SK-N-SH treated with all-trans-retinoic acid at 6 μM for 48 hours (cell line): Measurements from ENCODE around the gene SLC41A3.

ENCODE experiments used
- ATAC-seq: fragments of 200-7000 bp; cut with Tn5 transposase; 3 replicates; pipeline ENCODE4 v1.9.1; 2020; ENCODE audit warnings: mild to moderate bottlenecking, moderate library complexity
- BACH2 ChIP-seq: fragments of 250-450 bp; sonication (Bioruptor Pico); IDR thresholded peaks from 2 replicates; pipeline ENCODE4 v1.9.0; 2021; ENCODE audit warnings: mild to moderate bottlenecking, borderline replicate concordance
- CREB5 ChIP-seq: fragments of 250-450 bp; sonication (Bioruptor Pico); IDR thresholded peaks from 2 replicates; pipeline ENCODE4 v1.5.1; 2020; ENCODE audit warnings: low read depth, mild to moderate bottlenecking, moderate library complexity
- CSDC2 ChIP-seq: fragments of 250-450 bp; sonication (Bioruptor Pico); IDR thresholded peaks from 2 replicates; pipeline ENCODE4 v1.5.0; 2020; ENCODE audit warnings: mild to moderate bottlenecking, moderate library complexity
- CSRNP3 ChIP-seq: fragments of 250-450 bp; sonication (Bioruptor Pico); IDR thresholded peaks from 2 replicates; pipeline ENCODE4 v1.5.1; 2021; ENCODE audit warnings: mild to moderate bottlenecking, moderate library complexity
- ESRRG ChIP-seq: fragments of 250-450 bp; sonication (Bioruptor Pico); IDR thresholded peaks from 2 replicates; pipeline ENCODE4 v1.6.1; 2021; ENCODE audit warnings: mild to moderate bottlenecking
- GLIS3 ChIP-seq: fragments of 250-450 bp; sonication (Bioruptor Pico); IDR thresholded peaks from 2 replicates; pipeline ENCODE4 v1.5.0; 2020; ENCODE audit warnings: mild to moderate bottlenecking, moderate library complexity
- OSR1 ChIP-seq: fragments of 250-450 bp; sonication (Bioruptor Pico); IDR thresholded peaks from 2 replicates; pipeline ENCODE4 v1.8.0; 2022; ENCODE audit warnings: moderate library complexity, mild to moderate bottlenecking, inconsistent platforms
- PATZ1 ChIP-seq: fragments of 250-450 bp; sonication (Bioruptor Pico); IDR thresholded peaks from 2 replicates; pipeline ENCODE4 v1.8.0; 2020; ENCODE audit warnings: mild to moderate bottlenecking, moderate library complexity, borderline replicate concordance
- POU6F1 ChIP-seq: fragments of 250-450 bp; sonication (Bioruptor Pico); IDR thresholded peaks from 2 replicates; pipeline ENCODE4 v1.8.0; 2021; ENCODE audit warnings: low read depth, mild to moderate bottlenecking, moderate library complexity, borderline replicate concordance
- PPARA ChIP-seq: fragments of 250-450 bp; sonication (Bioruptor Pico); IDR thresholded peaks from 2 replicates; pipeline ENCODE4 v1.5.0; 2020; ENCODE audit warnings: mild to moderate bottlenecking, borderline replicate concordance
- TCF4 ChIP-seq: fragments of 250-450 bp; sonication (Bioruptor Pico); IDR thresholded peaks from 2 replicates; pipeline ENCODE4 v1.8.0; 2021; ENCODE audit warnings: mild to moderate bottlenecking, moderate library complexity, borderline replicate concordance
- TOX ChIP-seq: fragments of 250-450 bp; sonication (Bioruptor Pico); IDR thresholded peaks from 2 replicates; pipeline ENCODE4 v1.8.0; 2021; ENCODE audit warnings: mild to moderate bottlenecking, moderate library complexity, borderline replicate concordance
- TSHZ2 ChIP-seq: fragments of 250-450 bp; sonication (Bioruptor Pico); IDR thresholded peaks from 2 replicates; pipeline ENCODE4 v1.5.0; 2020; ENCODE audit warnings: mild to moderate bottlenecking, moderate library complexity
- ZFP3 ChIP-seq: fragments of 250-450 bp; sonication (Bioruptor Pico); IDR thresholded peaks from 2 replicates; pipeline ENCODE4 v1.5.0; 2020; ENCODE audit warnings: mild to moderate bottlenecking, moderate library complexity
- ZNF8 ChIP-seq: fragments of 450-650 bp; formaldehyde crosslinking; IDR thresholded peaks from 2 replicates; pipeline ENCODE4 v1.5.0; 2020; ENCODE audit warnings: mild to moderate bottlenecking, moderate library complexity

Gene SLC41A3

GRCh38 chr3:126104742-126105605 is 21.1 kb upstream of the SLC41A3 start:
- no peak for TF ChIP-seq PATZ1
- TF ChIP-seq CREB5 (CRISPR knock-in tag), result no peak
- no peak for TF ChIP-seq TOX (CRISPR knock-in tag)
- TF ChIP-seq GLIS3 (CRISPR knock-in tag), result no peak
- TF ChIP-seq PPARA (CRISPR knock-in tag), result no peak
- no peak for TF ChIP-seq POU6F1 (CRISPR knock-in tag)
- TF ChIP-seq TSHZ2 (CRISPR knock-in tag), result no peak
- no peak for TF ChIP-seq CSRNP3 (CRISPR knock-in tag)
- TF ChIP-seq ZNF8 (CRISPR knock-in tag), result no peak
- TF ChIP-seq CSDC2 (CRISPR knock-in tag), result no peak
- ATAC-seq, result no peak

GRCh38 chr3:126104028-126104635 is 20.2 kb upstream of the SLC41A3 start:
- TF ChIP-seq GLIS3 (CRISPR knock-in tag), result no peak
- no peak for TF ChIP-seq POU6F1 (CRISPR knock-in tag)
- TF ChIP-seq PPARA (CRISPR knock-in tag), result no peak
- no peak for TF ChIP-seq ZNF8 (CRISPR knock-in tag)
- TF ChIP-seq TCF4 (CRISPR knock-in tag), result no peak
- no peak for TF ChIP-seq BACH2 (CRISPR knock-in tag)
- no peak for TF ChIP-seq CSDC2 (CRISPR knock-in tag)
- no peak for TF ChIP-seq ZFP3 (CRISPR knock-in tag)
- no peak for TF ChIP-seq CSRNP3 (CRISPR knock-in tag)
- no peak for TF ChIP-seq CREB5 (CRISPR knock-in tag)
- TF ChIP-seq OSR1, result no peak
- TF ChIP-seq ESRRG (CRISPR knock-in tag), result no peak
- TF ChIP-seq TOX (CRISPR knock-in tag), result no peak
- no peak for ATAC-seq
